GM12801 (cell line): ENCODE measurements around the gene PLAC1.

Experiments used
- TF ChIP-seq, protein P1 (sequence below): IDR thresholded peaks from one replicate; pipeline ENCODE4 v1.5.1; 2011; ENCODE audit warnings: control low read depth; ENCODE audit not compliant: insufficient read length; ENCODE audit errors: extremely low read depth

Gene PLAC1

GRCh38 chrX:134602410-134602809 is 55.9 kb downstream of the PLAC1 start:
- TF ChIP-seq, protein P1, sequence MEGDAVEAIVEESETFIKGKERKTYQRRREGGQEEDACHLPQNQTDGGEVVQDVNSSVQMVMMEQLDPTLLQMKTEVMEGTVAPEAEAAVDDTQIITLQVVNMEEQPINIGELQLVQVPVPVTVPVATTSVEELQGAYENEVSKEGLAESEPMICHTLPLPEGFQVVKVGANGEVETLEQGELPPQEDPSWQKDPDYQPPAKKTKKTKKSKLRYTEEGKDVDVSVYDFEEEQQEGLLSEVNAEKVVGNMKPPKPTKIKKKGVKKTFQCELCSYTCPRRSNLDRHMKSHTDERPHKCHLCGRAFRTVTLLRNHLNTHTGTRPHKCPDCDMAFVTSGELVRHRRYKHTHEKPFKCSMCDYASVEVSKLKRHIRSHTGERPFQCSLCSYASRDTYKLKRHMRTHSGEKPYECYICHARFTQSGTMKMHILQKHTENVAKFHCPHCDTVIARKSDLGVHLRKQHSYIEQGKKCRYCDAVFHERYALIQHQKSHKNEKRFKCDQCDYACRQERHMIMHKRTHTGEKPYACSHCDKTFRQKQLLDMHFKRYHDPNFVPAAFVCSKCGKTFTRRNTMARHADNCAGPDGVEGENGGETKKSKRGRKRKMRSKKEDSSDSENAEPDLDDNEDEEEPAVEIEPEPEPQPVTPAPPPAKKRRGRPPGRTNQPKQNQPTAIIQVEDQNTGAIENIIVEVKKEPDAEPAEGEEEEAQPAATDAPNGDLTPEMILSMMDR = no peak

- TF ChIP-seq, protein P1 = no peak
Measured at GRCh38 chrX:134601240-134601765, 57.0 kb downstream of the PLAC1 start.

DNA sequence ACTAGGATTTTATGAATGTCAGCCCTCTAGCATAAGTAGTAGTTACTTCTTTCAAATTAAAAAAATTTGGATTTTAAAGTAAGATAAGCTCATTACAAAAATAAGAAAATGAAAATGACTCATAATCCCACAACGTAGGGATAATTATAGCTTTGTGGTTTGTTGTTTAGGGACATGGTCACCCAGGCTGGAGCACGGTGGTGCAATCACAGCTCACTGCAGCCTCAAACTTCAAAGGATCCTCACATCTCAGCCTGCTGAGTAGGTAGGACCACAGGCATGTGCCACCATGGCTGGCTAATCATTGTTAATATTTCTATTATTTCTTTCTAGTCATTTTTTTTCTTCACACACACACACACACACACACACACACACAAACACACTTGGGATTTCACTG is 57.6 kb downstream of the PLAC1 start:
- TF ChIP-seq, protein P1 = no peak

DNA sequence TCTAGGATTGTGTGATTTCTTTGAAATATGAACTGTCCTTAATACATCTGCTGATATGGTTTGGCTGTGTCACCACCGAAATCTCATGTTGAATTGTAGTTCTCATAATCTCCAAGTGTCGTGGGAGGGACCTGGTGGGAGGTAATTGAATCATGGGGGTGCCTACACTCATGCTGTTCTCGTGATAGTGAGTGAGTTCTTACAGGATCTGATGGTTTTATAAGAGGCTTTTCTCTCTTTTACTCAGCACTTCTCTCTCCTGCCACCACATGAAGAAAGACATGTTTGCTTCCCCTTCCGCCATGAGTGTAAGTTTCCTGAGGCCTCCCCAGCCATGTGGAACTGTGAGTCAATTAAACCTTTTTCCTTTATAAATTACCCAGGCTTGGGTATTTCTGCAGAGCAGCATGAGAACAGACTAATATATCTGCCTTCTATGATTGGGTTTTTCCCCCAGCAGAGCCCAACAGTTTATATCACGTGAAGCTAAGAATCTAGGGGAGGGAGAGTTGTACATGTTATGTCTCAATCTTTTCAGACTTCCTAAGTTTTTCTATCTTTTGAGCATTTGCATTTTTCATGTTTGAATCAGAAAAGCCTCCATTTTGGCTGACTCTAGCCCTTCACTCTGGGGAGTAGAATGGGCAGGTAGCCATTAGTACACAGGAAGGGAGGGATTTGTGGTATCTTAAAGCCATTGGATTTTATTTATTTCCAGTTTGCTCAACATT is 58.9 kb downstream of the PLAC1 start:
- TF ChIP-seq, protein P1 = no peak

GRCh38 chrX:134592303-134592702 is 66.0 kb downstream of the PLAC1 start:
- TF ChIP-seq, protein P1 = no peak

DNA sequence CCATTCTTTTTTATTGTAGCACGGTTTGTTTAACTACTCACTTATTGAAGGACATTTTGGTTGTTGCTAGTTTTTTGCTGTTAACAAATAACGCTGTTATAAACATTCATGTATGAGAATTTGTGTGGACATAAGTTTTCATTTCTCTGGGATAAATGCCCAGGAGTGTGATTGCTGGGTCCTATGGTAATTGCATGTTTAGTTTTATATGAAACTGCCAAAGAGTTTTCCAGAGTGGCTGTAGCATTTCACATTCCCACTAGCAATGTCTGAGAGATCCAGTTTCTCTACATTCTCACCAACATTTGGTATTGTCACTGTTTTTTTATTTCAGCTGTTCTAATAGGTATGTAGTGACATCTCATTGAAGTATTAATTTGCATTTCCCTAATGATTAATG is 66.8 kb downstream of the PLAC1 start:
- TF ChIP-seq, protein P1 = no peak

GRCh38 chrX:134588806-134589205 is 69.5 kb downstream of the PLAC1 start:
- TF ChIP-seq, protein P1 = no peak
